HFF-Myc (cell line): Measurements from ENCODE around the gene HECW1.

Source experiments
- DNase-seq: peaks from one replicate; pipeline ENCODE4 v3.0.0-alpha.2; 2011; ENCODE audit warnings: low read depth; ENCODE audit errors: extremely low read depth
- H3K4me3 ChIP-seq: replicated peaks from 2 replicates; pipeline ENCODE4 v1.5.1; 2011; ENCODE audit warnings: low read depth, mild to moderate bottlenecking, control low read depth, low read length
- CTCF ChIP-seq: IDR thresholded peaks from 2 replicates; pipeline ENCODE4 v1.5.1; 2012; ENCODE audit warnings: mild to moderate bottlenecking, low read depth, low read length, control low read depth; ENCODE audit errors: missing control alignments

HECW1 gene

GRCh38 chr7:43550427-43550826, 438.0 kb downstream of the HECW1 start:
- no peak overlapping the region for H3K4me3 ChIP-seq
- DNase-seq, result no peak
- no peak for TF ChIP-seq CTCF

GRCh38 chr7:43552122-43552521, 439.7 kb downstream of the HECW1 start:
- DNase-seq, result no peak
- no peak for TF ChIP-seq CTCF
- H3K4me3 ChIP-seq, result no peak overlapping the region

GRCh38 chr7:43553999-43554398, 441.6 kb downstream of the HECW1 start:
- H3K4me3 ChIP-seq, result no peak overlapping the region
- no peak for TF ChIP-seq CTCF
- no peak for DNase-seq

- no peak for DNase-seq
- no peak for TF ChIP-seq CTCF
Measured at GRCh38 chr7:43554423-43554822, 442.0 kb downstream of the HECW1 start.

GRCh38 chr7:43557831-43558495, 445.5 kb downstream of the HECW1 start:
- no peak overlapping the region for H3K4me3 ChIP-seq
- no peak for DNase-seq
- no peak for TF ChIP-seq CTCF

More at GRCh38 chr7:43554423-43554822, 442.0 kb downstream of the HECW1 start:
- no peak overlapping the region for H3K4me3 ChIP-seq

GRCh38 chr7:43559171-43559945, 446.9 kb downstream of the HECW1 start:
- DNase-seq, result no peak
- TF ChIP-seq CTCF, result no peak

More at GRCh38 chr7:43559171-43559945, 446.9 kb downstream of the HECW1 start:
- H3K4me3 ChIP-seq, result no peak overlapping the region
